HepG2 (cell line): ENCODE data around the gene SOX12. TPM values are rescaled to one million over a fixed set of nuclear protein-coding genes. Genes with fewer than 3 reads are reported as not detected.

Source experiments
- DR1 ChIP-seq: sonication (generic); formaldehyde crosslinking; IDR thresholded peaks from 2 replicates; pipeline ENCODE4 v1.8.0; 2021; ENCODE audit warnings: mild to moderate bottlenecking, missing genetic modification reagents, inconsistent platforms
- E2F5 ChIP-seq: sonication (generic); formaldehyde crosslinking; conservative IDR thresholded peaks from 2 replicates; pipeline ENCODE4 v1.4.0; 2020; ENCODE audit warnings: missing genetic modification reagents
- FOSL2 ChIP-seq: sonication (generic); formaldehyde crosslinking; IDR thresholded peaks from 2 replicates; pipeline ENCODE4 v1.4.0; 2020; ENCODE audit warnings: missing genetic modification reagents
- GRHL1 ChIP-seq: sonication (generic); formaldehyde crosslinking; conservative IDR thresholded peaks from 2 replicates; pipeline ENCODE4 v1.8.0; 2022; ENCODE audit warnings: missing genetic modification reagents
- HOXD1 ChIP-seq: sonication (generic); formaldehyde crosslinking; IDR thresholded peaks from 2 replicates; pipeline ENCODE4 v1.5.0; 2020; ENCODE audit warnings: missing genetic modification reagents
- MED1 ChIP-seq: sonication (generic); formaldehyde crosslinking; IDR thresholded peaks from 2 replicates; pipeline ENCODE4 v1.4.0; 2020; ENCODE audit warnings: missing genetic modification reagents
- SAP130 ChIP-seq: IDR thresholded peaks from 2 replicates; pipeline ENCODE4 v1.6.1; 2016; ENCODE audit warnings: low read depth
- SPEN ChIP-seq: sonication (generic); formaldehyde crosslinking; IDR thresholded peaks from 2 replicates; pipeline ENCODE4 v1.5.1; 2020; ENCODE audit warnings: low read depth, mild to moderate bottlenecking, missing genetic modification reagents
- TFDP1 ChIP-seq: IDR thresholded peaks from 2 replicates; pipeline ENCODE4 v1.6.1; 2016; ENCODE audit warnings: missing compliant biosample characterization, missing genetic modification reagents, borderline replicate concordance
- ZFP82 ChIP-seq: sonication (generic); formaldehyde crosslinking; IDR thresholded peaks from 2 replicates; pipeline ENCODE4 v1.5.1; 2020; ENCODE audit warnings: mild to moderate bottlenecking, missing genetic modification reagents, borderline replicate concordance
- ZGPAT ChIP-seq: IDR thresholded peaks from 2 replicates; pipeline ENCODE4 v1.6.1; 2016; ENCODE audit warnings: mild to moderate bottlenecking
- ZMYM2 ChIP-seq: sonication (generic); formaldehyde crosslinking; IDR thresholded peaks from 2 replicates; pipeline ENCODE4 v1.8.0; 2022; ENCODE audit warnings: mild to moderate bottlenecking, missing genetic modification reagents
- ZNF451 ChIP-seq: sonication (generic); formaldehyde crosslinking; IDR thresholded peaks from 2 replicates; pipeline ENCODE4 v1.5.0; 2020; ENCODE audit warnings: mild to moderate bottlenecking, missing genetic modification reagents
- ZNF709 ChIP-seq: sonication (generic); formaldehyde crosslinking; IDR thresholded peaks from 2 replicates; pipeline ENCODE4 v1.5.0; 2020; ENCODE audit warnings: mild to moderate bottlenecking, missing genetic modification reagents
- ZNF775 ChIP-seq: sonication (generic); formaldehyde crosslinking; IDR thresholded peaks from 2 replicates; pipeline ENCODE4 v1.4.0; 2020; ENCODE audit warnings: missing genetic modification reagents, mild to moderate bottlenecking, moderate library complexity, borderline replicate concordance
- ZNF776 ChIP-seq: sonication (generic); formaldehyde crosslinking; IDR thresholded peaks from 2 replicates; pipeline ENCODE4 v1.4.0; 2020; ENCODE audit warnings: mild to moderate bottlenecking, missing genetic modification reagents
- polyA plus RNA-seq, 8 experiments: library from polyadenylated mRNA; depleted of rRNA in 3 of 8; stranded (reverse) in 7 of 8; unstranded in 1 of 8; fragments of >200 nt; fragmentation: Illumina TruSeq in 4 of 8; extraction: Trizol in 4 of 8; gene quantifications; 2 replicates each; pipeline versions ENCODE4 v1.2.1 to v1.2.3, GENCODE V29; 2011 to 2016; ENCODE audit warnings: low read depth in 4 of 8, missing spikeins in 1 of 8, mixed read lengths in 1 of 8; ENCODE audit not compliant: insufficient read depth in 1 of 8
- total RNA-seq, 5 experiments: library from RNA; depleted of rRNA; stranded (reverse); fragments of >200 nt; fragmentation: Illumina TruSeq; extraction: Trizol; gene quantifications; 2 replicates each; pipeline ENCODE4 v1.2.3, GENCODE V29; 2016; ENCODE audit warnings: low read depth in 1 of 5
- TF ChIP-seq, protein P1 (sequence below): sonication (generic); formaldehyde crosslinking; IDR thresholded peaks from 2 replicates; pipeline ENCODE4 v1.4.0; 2020; ENCODE audit warnings: missing genetic modification reagents
- TF ChIP-seq, protein P2 (sequence below): IDR thresholded peaks from 2 replicates; pipeline ENCODE4 v1.6.1; 2012; ENCODE audit warnings: low read depth, low read length, improper control_type of control experiment

The SOX12 gene
- total and polyA plus RNA-seq, 2 of the 13 experiments (the other 11 are each of a cell fraction or from before 2014, with no cell fraction given): 10.0 to 18.7 TPM

GRCh38 chr20:325045-325888 lies at the start of gene SOX12 (continued):
- TF ChIP-seq DR1 (CRISPR knock-in tag) (peak; percentile 43; the same call in 1 of the 2 replicates), ZNF451 (CRISPR knock-in tag) (no peak; the same call in 1 of the 2 replicates), ZFP82 (CRISPR knock-in tag) (no peak), SAP130 (CRISPR knock-in tag) (peak; percentile 90), GRHL1 (CRISPR knock-in tag) (no peak), FOSL2 (CRISPR knock-in tag) (0 out of 2 replicates have a peak, but pooled peaks have one; percentile 7), TFDP1 (CRISPR knock-in tag) (peak; percentile 88), SPEN (CRISPR knock-in tag) (0 out of 2 replicates have a peak, but pooled peaks have one; percentile 57), E2F5 (CRISPR knock-in tag) (peak; percentile 13; the same call in 1 of the 2 replicates), ZMYM2 (no peak), HOXD1 (CRISPR knock-in tag) (peak; percentile 57; the same call in 1 of the 2 replicates), ZNF776 (CRISPR knock-in tag) (no peak; the same call in 1 of the 2 replicates), MED1 (peak; percentile 78), ZNF775 (CRISPR knock-in tag) (no peak), ZGPAT (CRISPR knock-in tag) (peak; percentile 78; the same call in 1 of the 2 replicates), ZNF709 (CRISPR knock-in tag) (peak; percentile 77)
- TF ChIP-seq, protein P1, sequence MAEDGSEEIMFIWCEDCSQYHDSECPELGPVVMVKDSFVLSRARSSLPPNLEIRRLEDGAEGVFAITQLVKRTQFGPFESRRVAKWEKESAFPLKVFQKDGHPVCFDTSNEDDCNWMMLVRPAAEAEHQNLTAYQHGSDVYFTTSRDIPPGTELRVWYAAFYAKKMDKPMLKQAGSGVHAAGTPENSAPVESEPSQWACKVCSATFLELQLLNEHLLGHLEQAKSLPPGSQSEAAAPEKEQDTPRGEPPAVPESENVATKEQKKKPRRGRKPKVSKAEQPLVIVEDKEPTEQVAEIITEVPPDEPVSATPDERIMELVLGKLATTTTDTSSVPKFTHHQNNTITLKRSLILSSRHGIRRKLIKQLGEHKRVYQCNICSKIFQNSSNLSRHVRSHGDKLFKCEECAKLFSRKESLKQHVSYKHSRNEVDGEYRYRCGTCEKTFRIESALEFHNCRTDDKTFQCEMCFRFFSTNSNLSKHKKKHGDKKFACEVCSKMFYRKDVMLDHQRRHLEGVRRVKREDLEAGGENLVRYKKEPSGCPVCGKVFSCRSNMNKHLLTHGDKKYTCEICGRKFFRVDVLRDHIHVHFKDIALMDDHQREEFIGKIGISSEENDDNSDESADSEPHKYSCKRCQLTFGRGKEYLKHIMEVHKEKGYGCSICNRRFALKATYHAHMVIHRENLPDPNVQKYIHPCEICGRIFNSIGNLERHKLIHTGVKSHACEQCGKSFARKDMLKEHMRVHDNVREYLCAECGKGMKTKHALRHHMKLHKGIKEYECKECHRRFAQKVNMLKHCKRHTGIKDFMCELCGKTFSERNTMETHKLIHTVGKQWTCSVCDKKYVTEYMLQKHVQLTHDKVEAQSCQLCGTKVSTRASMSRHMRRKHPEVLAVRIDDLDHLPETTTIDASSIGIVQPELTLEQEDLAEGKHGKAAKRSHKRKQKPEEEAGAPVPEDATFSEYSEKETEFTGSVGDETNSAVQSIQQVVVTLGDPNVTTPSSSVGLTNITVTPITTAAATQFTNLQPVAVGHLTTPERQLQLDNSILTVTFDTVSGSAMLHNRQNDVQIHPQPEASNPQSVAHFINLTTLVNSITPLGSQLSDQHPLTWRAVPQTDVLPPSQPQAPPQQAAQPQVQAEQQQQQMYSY: no peak
- TF ChIP-seq, protein P2, sequence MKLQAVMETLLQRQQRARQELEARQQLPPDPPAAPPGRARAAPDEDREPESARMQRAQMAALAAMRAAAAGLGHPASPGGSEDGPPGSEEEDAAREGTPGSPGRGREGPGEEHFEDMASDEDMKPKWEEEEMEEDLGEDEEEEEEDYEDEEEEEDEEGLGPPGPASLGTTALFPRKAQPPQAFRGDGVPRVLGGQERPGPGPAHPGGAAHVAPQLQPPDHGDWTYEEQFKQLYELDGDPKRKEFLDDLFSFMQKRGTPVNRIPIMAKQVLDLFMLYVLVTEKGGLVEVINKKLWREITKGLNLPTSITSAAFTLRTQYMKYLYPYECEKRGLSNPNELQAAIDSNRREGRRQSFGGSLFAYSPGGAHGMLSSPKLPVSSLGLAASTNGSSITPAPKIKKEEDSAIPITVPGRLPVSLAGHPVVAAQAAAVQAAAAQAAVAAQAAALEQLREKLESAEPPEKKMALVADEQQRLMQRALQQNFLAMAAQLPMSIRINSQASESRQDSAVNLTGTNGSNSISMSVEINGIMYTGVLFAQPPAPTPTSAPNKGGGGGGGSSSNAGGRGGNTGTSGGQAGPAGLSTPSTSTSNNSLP: no peak
